Esophagus squamous epithelium (tissue), 4 donors: ENCODE results near the gene PTAR1.

ENCODE experiments used
- CTCF ChIP-seq, 6 experiments: fragments of 450-650 bp in 4 of 6; fragments of 200-600 bp in 2 of 6; sonication (generic) in 2 of 6; IDR thresholded peaks; one replicate each; pipeline ENCODE4 v1.5.1; 2016 to 2019; ENCODE audit warnings: antibody characterized with exemption in 6 of 6, mild to moderate bottlenecking in 4 of 6, moderate library complexity in 4 of 6
- POLR2A ChIP-seq, 4 donors: fragments of 450-650 bp; IDR thresholded peaks; one replicate each; pipeline ENCODE4 v1.6.1; 2017; ENCODE audit warnings: antibody characterized with exemption in 4 of 4, mild to moderate bottlenecking in 4 of 4, moderate library complexity in 3 of 4

- TF ChIP-seq CTCF (IDR thresholded peaks at IDR 0.05) (no peak), POLR2A (IDR thresholded peaks at IDR 0.05) (no peak)
These were observed 63.0 kb downstream of the PTAR1 start for GRCh38 chr9:69696802-69697201.
